Amygdala (tissue), 56 donors: ENCODE results near the gene FZR1.

Experiments used
- DNase-seq, 56 donors: peaks; one replicate each; lab custom pipeline; 2025; lab: John Stamatoyannopoulos, UW

The FZR1 gene

DNA sequence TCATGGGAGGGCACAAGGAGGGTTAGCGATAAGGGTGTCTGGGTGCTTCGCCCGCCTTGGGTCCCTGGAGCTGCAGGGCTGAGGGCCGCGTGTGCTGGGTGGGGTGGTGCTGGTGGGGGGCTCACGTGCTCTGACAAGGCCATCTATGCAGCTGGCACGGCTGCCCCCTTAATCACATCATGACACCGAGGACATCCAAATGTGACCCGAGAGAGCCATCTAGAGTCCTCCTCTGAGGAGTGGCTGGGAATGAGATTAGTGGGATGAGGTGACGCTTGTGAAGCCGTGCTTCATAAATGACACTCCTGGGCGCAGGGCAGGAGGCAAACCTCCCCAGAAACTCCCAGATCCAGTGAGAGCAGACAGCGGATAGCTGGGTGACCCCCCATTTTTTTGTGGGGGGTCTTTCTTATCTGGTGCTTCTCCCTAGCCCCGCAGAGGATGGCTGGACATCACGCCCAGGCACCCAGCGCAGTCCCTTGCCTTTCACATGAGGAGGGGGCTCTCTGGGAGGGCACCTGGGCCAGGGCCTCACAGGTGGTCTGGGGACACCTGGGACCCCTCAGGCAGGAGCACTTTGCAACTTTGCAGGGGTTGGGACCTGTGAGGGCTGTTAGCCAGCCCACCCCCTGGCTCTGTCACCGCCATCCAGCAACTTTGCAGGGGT lies 6.6 kb downstream of the FZR1 start:
- peak in 12 of 56 donors; percentile 15 to 70 (median 30) for DNase-seq

DNA sequence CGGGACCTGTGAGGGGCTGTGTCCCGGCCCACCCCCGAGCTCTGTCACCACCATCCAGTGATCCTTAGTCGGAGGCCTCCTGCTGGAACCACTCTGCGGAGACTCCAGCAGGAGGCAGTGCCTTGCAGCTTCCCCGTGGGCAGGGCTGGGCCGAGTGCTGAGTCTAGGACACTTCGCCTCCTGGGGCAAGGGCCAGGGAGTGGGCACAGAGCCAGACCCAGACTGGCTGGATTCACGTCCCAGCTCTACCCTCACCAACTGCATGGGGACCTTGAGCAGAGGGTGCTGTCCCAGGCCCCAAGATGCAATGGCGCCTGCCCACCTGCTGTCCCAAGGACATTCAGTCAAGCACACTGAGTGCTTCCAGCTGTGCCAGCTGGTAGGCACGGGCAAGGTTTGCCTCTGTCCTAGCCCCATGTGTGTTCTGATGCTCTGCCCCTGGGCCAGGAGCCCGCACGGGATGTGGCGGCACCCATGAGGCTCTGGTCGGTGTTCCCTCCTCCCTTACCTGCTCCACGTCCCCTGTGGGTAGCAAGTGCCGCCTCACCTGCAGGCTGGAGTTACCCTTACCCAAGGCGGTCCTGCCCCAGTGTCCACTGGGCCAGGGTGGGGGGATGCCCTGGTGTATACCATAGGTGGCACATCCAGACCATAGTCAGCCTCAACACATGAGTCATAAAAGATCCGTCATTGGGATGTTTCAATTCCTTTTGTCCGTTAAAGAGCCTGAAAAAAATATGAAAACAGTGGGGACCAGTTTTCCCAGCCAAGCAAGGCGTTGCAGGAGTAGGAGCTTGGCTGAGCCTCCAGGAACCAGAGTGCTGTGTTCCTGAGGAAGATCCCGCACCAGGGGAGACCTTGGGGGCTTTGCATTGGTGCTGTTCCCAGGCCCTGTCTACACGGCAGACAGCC lies 7.4 kb downstream of the FZR1 start:
- peak in 5 of 56 donors; percentile 22 to 41 (median 29) for DNase-seq

DNA sequence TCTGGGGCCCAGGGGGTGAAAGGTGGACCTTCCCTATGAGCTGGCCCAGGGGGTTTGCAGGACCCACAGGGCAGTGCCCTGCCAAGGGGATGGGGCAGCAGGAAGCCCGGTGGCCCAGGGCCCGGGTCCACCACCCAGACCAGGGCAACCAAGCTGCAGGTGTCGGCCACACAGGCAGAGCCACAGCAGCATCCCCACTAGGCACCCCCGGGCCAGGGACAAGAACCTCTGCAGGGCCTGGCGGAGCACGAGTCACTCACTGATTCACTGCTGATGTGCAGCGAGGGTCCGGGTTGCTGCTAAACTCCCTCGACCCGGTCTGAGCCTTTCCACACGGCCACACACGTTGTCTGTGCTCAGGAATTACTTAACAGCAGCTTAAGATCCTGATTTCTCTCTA lies 8.8 kb downstream of the FZR1 start:
- no peak for DNase-seq

DNA sequence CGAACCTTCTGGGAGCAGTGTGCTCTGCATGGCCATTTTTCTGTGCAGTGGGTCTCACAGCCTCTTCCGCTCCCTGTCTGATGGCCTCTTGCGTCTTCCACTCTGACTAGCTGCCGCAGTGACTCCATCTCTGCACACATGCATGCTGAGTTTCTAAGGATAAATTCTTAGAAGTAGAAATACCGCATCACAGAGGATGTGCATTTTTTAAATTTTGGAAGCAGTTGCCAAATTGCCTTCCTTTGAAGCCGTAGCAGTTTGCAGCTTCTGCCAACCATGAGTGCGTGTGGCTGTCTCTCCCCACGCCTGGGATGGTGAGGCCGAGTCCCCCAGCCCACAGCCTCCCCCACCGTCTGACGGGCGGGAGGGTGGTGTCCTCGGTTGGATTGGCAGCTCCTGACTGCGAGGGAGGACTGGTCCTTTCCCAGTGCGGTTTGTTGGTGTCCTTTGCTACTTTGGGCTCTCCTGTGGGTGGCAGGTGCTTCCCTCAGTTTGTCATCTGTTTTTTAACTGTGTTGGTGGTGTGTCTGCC lies 9.8 kb downstream of the FZR1 start:
- DNase-seq = peak in 4 of 56 donors; percentile 3 to 34 (median 16)

DNA sequence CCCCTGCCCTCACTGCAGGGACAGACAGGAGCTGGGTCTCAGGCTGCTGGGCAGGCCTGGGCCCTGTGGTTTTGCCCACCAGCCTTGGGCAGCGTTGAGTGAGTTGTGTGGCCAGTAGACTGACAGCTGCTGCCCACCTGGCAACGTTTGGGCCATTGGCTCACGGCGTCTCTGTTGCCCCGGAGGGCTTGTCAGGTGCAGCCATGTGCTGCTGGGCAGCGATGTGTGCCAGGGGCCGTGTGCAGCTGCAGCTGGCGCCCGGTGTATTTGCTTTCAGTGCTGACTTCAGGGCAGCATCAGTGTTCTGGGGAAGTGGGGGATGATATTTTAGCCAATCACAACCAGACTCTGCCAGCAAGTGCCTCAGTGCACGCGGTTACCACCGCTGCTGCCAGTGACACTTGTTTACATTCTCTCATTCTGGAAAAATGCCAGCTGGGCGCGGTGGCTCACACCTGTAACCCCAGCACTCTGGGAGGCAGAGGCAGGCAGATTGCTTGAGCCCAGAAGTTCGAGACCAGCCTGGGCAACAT lies 10.6 kb downstream of the FZR1 start:
- DNase-seq = peak in 8 of 56 donors; percentile 7 to 54 (median 22)

DNA sequence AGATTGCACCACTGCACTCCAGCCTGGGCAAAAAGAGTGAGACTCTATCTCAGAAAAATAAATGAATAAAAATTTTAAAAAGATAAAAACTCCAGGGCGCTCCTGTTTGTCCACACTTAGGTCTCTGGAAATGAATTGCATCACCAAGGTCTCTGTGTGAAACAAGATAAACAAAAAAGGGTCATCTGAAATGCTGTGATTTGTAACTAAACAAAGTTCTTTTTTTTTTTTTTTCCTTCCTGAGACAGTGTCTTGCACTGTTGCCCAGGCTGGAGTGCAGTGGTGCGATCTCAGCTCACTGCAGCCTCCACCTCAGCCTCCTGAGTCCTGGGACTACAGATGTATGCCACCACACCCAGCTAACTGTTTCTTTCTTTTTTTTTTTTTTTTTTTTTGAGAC lies 11.5 kb downstream of the FZR1 start:
- DNase-seq = no peak

DNA sequence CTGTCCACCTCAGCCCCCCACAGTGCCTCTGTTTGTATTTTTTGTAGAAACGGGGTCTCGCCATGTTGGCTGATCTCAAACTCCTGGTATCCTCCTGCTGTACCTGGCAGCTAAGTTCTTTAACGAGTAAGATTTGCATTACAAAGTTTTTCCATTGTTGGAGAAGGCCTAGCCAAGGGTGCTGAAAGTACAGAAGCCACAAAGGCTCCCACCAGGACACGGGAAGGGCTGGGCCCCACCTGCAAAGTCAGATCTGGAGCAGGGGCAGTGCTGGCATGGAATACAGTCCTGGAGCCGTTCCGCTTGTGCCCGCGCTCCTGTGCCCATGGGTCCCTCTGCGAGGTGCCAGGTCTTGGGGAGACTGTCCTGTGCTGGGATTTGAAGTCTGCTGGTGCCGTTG lies 12.1 kb downstream of the FZR1 start:
- no peak for DNase-seq

DNA sequence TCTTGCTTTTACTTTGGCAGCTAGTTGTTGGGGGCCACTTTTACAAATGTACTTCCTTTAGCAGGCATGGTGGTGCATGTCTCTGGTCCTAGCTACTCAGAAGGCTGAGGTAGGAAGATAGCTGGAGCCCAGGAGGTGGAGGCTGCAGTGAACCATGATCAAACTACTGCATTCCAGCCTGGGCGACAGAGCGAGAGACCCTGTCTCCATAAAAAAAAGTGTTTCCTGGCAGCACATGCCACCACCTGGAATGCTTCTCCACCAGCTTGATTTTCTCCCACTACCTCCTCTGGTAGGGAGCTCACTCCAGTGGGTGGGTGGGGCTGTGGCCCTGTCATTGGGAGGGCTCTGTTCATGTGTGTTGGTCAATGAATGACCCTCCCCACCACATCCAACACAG lies 12.5 kb downstream of the FZR1 start:
- no peak for DNase-seq

DNA sequence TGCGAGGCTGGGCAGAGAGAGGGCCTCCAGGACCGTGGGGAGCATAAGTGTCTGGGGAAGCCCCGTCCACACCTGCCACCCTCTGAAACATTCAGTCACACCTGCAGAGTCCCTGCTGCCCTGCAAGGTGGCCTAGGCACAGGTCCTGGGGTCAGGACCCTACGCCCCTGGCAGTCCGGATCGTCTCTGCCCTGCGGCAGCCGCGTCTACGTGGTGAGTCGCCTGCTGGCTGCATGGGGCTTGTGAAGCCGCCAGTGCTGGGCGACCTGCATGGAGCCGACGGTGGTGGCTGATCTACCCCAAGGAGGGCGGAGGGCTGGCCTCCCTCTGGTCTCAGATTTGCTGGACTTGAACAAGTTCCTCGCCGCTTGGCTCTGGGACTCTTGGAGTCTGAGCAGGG lies 13.0 kb downstream of the FZR1 start:
- no peak for DNase-seq

DNA sequence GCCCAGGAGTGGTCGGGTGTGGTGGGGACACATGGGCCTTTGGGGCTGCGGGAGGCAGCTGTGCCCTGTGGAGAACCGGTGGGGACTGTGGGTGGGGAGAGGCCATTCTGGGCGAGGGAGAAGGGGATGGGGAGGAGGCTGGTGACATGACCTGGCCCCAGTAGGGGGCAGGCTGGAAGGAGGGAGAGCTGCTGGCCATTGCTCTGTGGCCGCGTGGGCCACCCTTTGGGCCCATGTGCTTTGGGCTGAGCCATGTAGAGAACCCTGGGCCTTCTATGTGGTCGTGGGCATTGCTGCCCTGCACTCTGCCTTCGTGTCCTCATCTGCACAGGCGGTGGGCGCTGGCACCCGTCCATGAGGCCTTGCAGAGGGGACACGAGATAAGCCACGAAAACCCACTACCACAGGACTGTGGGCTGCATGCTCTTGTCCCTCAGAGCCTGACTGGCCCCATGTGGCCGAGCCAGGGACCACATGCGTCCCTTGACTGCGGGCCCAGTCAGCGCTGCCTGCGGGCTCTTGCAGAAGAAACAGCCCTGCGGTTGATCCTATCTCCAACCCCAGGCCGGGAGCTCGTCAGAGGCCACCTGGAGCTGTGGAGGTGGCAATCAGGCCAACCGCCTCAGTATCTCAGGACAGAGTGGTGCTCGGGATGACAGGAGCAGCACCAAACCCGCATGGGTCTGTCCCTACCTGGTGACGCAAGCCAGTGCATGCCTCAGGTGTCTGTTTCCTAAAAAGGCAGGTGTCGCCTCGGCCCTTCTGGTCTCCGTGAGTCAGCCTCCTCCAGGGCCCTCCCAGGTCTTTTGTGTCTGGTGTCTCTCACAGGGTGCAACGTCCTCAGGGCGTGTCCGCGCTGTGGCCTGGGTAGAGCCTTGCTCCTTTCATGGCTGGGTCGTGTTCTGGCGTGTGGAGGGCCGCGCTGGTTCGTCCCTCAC lies 14.3 kb downstream of the FZR1 start:
- DNase-seq = no peak

DNA sequence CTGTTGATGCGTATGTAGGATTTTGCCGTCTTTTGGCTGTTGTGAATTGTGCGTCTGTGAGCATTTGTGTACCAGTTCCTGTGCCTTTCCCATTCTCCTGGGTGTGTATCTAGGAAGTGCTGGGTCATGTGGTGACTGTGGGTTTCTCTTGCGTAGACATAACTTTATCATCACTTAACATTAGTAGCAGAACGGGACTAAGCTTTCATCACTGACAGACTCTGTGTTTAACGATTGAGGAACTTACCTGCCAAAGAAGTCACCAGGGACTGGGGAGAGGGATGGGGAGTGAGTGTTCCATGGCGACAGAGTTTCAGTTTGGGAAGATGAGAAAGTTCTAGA lies 15.0 kb downstream of the FZR1 start:
- no peak for DNase-seq

DNA sequence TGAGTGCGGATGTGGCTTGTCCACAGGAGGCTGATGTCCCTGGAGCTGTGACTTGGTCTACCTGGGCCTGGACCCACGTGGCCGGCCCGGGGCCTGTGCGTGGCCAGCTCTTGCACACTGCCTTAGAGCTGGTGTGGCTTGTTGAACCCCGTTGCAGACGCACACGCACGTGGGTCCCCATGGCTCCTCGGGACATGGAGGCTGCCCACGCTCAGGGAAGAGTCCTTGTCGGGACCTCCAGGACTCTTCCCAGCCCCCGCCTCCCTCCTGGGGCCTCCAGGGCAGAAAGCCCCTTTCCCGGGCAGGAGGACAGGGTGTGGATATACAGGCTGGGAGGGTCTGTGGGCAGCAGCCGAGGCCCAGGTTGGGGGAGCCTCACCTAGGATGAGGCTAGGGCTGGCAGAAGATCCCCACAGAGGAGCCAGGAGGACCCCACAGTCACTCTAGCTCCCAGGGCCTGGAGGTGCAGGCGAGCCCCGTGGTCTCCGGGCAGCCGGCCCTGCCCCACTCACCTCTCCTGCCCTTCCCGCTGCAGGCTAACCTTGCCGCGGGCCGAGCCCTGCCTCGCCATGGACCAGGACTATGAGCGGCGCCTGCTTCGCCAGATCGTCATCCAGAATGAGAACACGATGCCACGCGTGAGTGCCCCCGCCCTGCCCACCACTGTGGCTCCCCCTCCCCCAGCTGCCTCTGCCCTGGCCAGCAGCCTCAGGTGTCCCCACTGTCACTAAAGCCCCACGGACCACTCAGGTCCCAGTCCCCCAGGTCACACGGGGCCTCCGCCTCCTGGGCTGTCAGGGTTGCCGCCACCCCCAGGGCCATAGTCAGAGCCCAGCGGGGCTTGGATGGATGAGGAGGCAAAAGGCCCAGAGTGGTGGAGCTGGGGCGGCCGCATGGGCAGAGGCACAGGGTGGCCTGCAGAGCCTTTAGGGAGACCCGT lies 16.6 kb downstream of the FZR1 start:
- DNase-seq = no peak

DNA sequence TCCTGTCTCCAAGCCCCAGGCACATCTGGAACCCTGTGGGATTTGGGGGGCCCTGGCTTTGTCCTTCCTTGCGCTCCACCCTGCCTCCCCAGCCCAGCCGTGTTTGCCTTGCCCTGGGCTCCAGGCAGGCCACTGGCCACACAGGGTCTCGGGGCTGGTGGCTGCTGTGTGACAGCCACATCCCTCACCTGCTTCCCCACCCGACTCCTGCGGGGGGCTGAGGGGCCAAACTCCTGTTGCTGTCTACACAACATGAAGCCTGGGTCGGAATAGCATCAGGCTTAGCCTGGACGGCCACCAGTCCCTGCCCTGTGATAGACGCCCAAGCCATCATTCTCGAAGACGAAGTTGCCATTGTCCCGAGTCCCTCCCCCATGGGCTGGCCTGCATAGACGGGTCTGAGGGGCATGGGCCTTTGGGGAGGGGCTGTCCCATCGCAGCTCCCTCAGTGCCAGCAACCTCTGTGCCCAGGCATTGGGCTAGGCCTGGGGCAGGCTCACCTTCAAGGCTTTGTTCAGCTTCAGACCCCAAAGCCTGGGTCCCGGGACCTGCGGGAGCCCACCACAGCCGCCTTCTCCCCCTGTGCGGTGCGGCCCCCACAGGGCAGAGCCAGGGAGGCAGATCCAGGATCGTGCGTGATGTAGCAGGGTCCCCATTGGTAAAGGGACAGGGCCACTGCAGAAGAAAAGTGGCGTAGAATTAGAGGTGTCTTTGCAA lies 17.4 kb downstream of the FZR1 start:
- DNase-seq = no peak

DNA sequence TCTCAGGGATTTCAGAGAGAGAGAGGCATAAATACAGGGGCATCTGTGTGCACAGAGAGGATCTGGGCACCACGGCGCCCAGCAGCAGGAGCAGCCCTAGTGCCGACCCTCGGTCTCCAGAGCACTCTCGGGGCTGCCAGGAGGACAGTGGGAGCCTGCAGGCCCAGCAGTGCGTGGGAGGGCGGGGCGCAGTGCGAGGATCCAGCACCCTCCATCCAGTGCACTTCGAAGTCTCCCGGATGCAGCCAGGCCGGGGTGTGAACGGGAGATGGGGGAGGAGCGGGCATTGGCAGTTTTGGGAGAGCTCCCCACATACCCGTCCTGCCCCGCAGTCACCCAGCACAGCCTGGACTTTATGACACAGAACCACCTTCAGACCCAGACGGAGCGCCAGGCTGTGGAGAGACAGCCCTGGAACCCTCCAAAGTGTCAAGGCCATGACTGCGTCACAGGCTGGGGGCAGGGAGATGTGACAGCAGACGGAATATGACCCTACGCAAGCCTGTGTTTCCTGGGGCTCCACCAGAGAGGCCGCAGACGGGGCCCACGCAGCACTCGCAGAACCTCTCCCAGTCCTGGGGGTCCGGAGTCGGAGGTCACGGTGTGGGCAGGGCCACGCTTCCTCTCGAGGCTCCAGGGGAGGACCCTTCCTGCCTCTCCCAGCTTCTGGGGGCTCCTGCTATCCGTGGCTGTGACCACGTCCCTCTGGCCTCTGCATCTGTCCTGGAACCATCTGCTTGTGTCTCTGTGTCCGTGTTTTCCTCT lies 18.1 kb downstream of the FZR1 start:
- DNase-seq = no peak

DNA sequence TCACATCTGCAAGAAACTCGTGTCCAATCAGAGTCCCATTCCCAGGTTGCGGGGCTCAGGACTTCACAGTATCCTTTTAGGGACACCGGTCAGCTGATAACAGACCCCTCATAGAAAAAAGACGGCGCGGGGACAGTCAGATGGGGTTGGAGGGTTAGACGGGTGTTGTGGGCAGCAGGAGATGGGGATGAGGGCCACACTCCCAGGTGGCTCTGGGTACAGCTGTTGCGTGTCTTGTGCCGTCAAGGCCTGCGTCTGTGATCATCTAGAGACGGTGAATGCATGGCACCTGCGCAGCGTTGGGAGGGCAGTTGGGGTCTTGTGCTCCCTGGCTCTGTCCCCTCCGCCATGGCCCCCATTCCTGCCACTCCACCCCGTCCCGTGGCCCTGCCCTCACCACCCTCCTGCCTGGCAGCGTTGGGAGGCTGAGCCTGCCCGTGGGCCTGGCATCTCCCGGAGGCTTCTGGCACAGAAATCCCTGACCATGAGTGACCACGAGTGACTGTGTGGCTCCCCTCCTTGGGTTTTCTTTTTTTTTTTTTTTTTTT lies 18.9 kb downstream of the FZR1 start:
- DNase-seq = no peak

DNA sequence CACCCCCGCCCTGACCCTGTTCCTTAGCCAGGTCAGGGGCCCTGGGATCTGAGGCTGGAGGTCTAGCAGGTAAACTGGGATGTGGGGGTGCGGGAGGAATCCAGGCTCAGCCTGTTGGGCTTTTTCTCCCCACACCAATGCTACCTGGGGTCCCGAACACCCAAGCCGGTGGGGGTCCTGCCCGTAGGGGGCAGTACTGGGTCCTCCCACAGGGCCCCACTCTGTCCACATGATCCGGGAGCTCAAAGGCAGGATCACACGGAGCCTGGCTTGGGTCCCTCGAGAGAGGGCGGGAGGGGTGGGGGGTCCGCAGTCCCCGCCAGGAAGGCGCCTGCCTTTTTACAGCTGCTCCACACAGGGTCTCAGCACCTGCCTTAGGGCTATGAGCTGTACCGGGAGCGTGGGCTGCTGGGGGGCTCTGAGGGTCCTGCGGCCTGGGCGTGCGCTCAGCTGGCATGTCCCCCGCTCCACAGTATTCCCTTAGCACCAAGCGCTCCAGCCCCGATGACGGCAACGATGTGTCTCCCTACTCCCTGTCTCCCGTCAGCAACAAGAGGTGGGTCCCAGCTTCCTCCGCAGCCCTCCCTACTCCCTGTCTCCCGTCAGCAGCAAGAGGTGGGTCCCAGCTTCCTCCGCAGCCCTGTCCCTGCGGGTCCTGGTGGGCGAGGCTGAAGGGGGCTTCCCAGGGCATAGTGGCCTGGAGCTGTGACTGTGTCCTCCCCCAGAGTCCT lies 20.6 kb downstream of the FZR1 start:
- no peak for DNase-seq
